Measurements from ENCODE around the gene ZNF530. TPM values are rescaled to one million over a fixed set of nuclear protein-coding genes. Genes with fewer than 3 reads are reported as not detected.

Gene ZNF530
- total RNA-seq, 2 donors from 2014 or later = 1.2 to 4.1 TPM

DNA sequence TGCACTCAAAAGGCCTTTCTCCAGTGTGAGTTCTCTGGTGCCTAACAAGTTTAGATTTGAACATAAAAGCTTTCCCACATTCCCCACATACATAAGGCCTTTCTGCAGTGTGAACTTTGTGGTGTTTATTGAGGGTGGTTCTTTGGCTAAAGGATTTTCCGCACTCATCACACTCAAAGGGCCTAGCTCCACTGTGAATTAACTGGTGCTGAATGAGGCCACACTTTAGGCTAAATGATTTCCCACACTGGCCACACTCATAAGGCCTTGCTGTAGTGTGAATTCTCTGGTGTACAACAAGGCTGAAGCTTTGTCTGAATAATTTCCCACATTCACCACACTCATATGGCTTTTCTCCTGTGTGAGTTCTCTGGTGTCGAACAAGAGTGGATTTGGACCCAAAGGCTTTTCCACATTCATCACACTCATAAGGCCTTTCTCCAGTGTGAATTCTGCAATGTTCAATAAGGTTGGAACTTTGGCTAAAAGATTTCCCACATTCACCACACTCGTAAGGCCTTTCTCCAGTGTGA lies 27.2 kb upstream of the ZNF530 start:
- TF ChIP-seq, protein P1, sequence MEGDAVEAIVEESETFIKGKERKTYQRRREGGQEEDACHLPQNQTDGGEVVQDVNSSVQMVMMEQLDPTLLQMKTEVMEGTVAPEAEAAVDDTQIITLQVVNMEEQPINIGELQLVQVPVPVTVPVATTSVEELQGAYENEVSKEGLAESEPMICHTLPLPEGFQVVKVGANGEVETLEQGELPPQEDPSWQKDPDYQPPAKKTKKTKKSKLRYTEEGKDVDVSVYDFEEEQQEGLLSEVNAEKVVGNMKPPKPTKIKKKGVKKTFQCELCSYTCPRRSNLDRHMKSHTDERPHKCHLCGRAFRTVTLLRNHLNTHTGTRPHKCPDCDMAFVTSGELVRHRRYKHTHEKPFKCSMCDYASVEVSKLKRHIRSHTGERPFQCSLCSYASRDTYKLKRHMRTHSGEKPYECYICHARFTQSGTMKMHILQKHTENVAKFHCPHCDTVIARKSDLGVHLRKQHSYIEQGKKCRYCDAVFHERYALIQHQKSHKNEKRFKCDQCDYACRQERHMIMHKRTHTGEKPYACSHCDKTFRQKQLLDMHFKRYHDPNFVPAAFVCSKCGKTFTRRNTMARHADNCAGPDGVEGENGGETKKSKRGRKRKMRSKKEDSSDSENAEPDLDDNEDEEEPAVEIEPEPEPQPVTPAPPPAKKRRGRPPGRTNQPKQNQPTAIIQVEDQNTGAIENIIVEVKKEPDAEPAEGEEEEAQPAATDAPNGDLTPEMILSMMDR (IDR thresholded peaks at IDR 0.05) = no peak
- Histone ChIP-seq H3K27me3 (no peaks in the 10 kb centered on the region), H3K4me3 (no peak overlapping the region), H3K9me3 (peaks cover 23% of the 10 kb centered on the region), H3K4me1 (no peaks in the 10 kb centered on the region), H3K9ac (ENCODE audit: low read depth in 2 of 2, low read length in 2 of 2) (no peak overlapping the region), H3K27ac (no peak overlapping the region), H3K36me3 (peaks cover 23% of the 10 kb centered on the region)
- DNase-seq = no peak
- intact Hi-C loops (cut with DNase I) = no loop called here

DNA sequence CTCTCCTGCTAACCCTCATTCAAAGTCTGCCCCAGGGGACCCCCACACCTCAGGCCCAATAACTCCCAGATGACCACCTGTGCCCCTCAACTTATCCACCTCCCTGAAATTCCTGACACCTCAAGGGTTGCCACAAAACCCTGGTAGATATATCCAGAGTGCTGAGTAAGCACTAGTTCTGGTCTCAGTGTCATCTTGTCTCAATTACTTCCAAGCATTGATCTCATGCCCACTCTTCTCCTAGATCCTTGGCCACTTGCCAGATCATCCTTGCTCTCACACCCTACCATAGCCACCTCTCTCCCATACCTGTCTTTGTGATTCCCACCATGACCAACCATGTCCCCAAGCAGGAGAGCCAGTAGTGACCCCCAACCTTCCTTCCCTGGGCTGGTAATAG lies 23.0 kb upstream of the ZNF530 start:
- TF ChIP-seq, protein P1 (IDR thresholded peaks at IDR 0.05) = no peak
- Histone ChIP-seq H3K9ac (ENCODE audit: low read depth in 2 of 2, low read length in 2 of 2) (no peak overlapping the region), H3K27me3 (no peaks in the 10 kb centered on the region), H3K27ac (no peak overlapping the region), H3K4me1 (peaks cover 3% of the 10 kb centered on the region), H3K4me3 (no peak overlapping the region), H3K9me3 (peaks cover 14% of the 10 kb centered on the region), H3K36me3 (peaks cover 23% of the 10 kb centered on the region)
- intact Hi-C loops (cut with DNase I) = no loop called here
- no peak for DNase-seq

DNA sequence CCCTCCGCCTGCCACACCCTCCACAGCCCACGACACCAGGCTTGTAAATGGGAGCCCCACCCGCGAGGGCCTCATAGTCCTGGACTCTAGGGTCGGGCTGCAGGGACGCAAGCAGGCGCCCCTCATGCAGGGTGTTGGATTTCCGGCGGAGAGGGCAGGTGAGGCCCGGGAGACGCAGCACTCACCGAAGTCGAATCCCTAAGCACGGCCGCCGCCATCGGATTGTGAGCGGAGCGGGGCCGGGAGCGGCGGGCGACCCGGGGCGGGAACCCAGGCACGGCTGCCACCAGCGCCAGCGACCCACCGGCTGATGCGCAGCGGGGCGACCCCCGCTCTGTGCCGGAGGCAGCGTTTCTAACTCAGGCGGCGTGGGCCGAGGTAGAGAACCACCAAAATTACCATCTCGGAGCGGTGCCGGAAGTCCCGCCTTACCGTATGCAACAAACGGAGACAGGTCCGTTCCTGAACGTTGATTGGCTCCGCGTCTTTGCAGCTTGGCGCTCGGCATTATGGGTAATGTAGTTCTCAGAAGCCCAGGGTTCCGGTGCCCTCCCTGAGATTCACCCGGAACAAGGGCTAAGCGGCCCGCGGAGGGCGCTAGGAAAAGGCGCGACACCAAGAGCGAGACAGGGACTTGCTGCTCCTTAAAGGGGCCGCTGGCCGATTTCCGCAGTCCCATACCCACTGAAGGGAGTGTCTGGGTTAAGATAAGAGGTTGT lies 21.0 kb upstream of the ZNF530 start, which contains the start of gene ZNF416:
Gene ZNF416 (minus strand): TSS at position 425 of the 719 bp plus-strand sequence. CDS start 207 bp downstream, at position 218.
- Histone ChIP-seq H3K9me3 (peaks cover 7% of the 10 kb centered on the region), H3K27me3 (no peaks in the 10 kb centered on the region), H3K36me3 (peaks cover 16% of the 10 kb centered on the region), H3K4me1 (peaks cover 3% of the 10 kb centered on the region), H3K27ac (peak within 1 kb of the TSS; percentile 29), H3K9ac (ENCODE audit: low read depth in 2 of 2, low read length in 2 of 2) (peak within 1 kb of the TSS; percentile 60 to 87), H3K4me3 (peak within 1 kb of the TSS; percentile 96)
- DNase-seq = peak; percentile 98
- TF ChIP-seq, protein P1 (IDR thresholded peaks at IDR 0.05) = no peak
- intact Hi-C loops (cut with DNase I) = no loop called here

DNA sequence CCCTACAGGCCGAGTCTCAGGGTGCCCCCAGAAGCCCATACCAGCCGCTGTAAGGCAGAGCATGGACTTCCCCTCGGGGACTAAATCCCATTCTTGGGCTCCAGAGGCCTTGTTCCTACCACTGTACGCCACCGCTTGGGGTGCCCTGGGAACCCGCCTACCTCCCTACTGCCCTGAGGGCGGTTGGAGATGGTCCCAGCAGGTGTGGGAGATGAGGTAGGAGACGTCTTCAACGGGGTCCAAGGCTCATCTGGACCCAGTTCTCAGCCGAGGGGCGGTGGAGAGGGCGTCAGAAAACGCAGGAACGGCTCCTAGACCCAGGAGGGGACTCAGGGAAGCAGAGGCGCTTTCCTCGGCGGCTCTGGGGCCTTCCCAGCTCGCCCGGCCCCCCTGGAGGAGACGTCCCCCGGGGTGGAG lies 16.6 kb upstream of the ZNF530 start:
- TF ChIP-seq, protein P1 (IDR thresholded peaks at IDR 0.05) = no peak
- intact Hi-C loops (cut with DNase I) = no loop called here
- no peaks in the 10 kb centered on the region for H3K9me3 ChIP-seq
- H3K36me3 ChIP-seq = no peaks in the 10 kb centered on the region
- H3K4me3 ChIP-seq = peak overlapping the region; percentile 45
- H3K4me1 ChIP-seq = no peaks in the 10 kb centered on the region
- no peaks in the 10 kb centered on the region for H3K27me3 ChIP-seq
- DNase-seq = no peak
- no peak overlapping the region for H3K9ac ChIP-seq (ENCODE audit: low read depth in 2 of 2, low read length in 2 of 2)
- no peak overlapping the region for H3K27ac ChIP-seq

DNA sequence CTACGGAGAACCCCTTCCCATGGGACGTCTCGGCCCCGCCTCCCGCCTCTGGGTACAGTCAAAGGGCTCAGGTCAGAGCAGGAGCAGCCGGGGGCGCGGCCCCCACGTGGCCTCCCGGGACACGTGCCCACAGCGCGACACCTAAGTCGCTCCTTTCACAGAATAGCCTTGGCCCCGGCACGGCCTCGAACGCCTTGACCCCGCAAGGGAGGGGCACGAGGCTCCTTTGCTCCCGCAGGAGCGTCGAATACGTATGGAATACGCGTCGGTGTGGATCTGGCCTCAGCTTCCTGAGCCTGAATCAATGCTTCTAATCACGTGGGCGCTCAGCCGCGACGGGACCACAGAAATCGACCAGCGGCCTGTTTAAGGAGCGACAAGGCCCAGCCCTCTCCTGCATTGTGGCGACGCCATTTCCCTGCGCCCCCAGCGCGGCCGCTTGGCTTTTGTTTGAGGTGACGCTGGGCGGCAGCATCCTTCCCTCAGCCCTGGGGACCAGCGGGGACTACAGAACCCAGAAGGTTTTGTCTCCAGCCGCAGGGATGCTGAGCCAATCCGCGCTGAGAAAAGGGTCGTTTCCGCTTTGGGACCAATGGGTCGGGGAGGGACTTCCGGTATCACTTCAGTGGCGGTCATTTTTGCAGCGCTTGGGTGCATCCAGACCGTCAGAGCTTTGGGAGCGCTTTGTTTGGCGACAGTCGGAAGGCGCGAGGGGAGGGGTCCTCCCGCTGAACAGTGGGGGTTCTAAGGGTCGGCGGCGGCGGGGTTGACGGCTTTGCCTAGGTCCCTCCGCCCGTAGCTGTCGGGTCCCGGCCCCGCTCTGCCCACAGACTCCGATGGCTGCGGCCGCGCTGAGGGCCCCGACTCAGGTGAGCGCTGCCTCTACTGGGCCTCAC lies 15.9 kb upstream of the ZNF530 start, which contains the start of gene ZIK1:
Gene ZIK1 (plus strand): TSS at position 625 of the 896 bp plus-strand sequence. CDS start 212 bp downstream, at position 837.
- Histone ChIP-seq H3K9me3 (no peaks in the 10 kb centered on the region), H3K27ac (no peak within 1 kb of the TSS), H3K27me3 (no peaks in the 10 kb centered on the region), H3K9ac (ENCODE audit: low read depth in 2 of 2, low read length in 2 of 2) (peak within 1 kb of the TSS in 1 of 2 donors; percentile 35), H3K36me3 (no peaks in the 10 kb centered on the region), H3K4me3 (peak within 1 kb of the TSS; percentile 45), H3K4me1 (no peaks in the 10 kb centered on the region)
- peak; percentile 86 for DNase-seq
- TF ChIP-seq, protein P1 (IDR thresholded peaks at IDR 0.05) = no peak
- intact Hi-C loops (cut with DNase I) = no loop called here
